ENCODE measurements around the gene SPTA1.

Gene SPTA1

GRCh38 chr1:158644449-158644848 lies 42.1 kb downstream of the SPTA1 start:
- H3K4me3 ChIP-seq = no peak overlapping the region
- H3K36me3 ChIP-seq (ENCODE audit: insufficient read depth, low read length) = no peaks in the 10 kb centered on the region
- no peak overlapping the region for H3K9ac ChIP-seq (ENCODE audit: insufficient read length)
- TF ChIP-seq POLR2AphosphoS5 (IDR thresholded peaks at IDR 0.05; ENCODE audit: borderline replicate concordance, low read depth, low read length) = no peak
- TF ChIP-seq FOXP2 (optimal IDR thresholded peaks at IDR 0.05; ENCODE audit: control extremely low read depth, extremely low read length, insufficient read depth) = no peak
- TF ChIP-seq EZH2 (IDR thresholded peaks at IDR 0.05) = no peak
- no peak for DNase-seq (ENCODE audit: low read depth, low spot score)
- H3K27ac ChIP-seq = no peak overlapping the region
- H3K9me3 ChIP-seq (ENCODE audit: low read depth, low read length) = no peaks in the 10 kb centered on the region

DNA sequence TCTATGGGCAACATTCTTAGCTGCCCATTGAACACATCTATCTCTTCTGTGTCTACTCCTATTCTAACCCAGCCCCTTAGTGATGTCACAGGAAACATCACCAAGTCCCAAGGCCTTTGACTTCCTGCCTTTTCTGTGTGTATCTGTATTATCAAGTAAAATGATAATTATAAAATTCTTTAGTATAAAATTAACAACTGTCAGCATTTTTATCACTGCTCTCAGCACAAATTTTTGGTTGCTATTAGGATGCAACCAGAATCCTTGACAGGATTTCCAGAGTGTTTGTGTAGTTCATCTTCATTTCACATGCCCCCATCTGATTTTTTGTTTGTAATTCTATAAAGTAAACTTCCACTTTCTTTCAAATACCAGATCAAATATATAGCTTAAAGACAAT lies 47.6 kb downstream of the SPTA1 start:
- H3K36me3 ChIP-seq (ENCODE audit: insufficient read depth, low read length) = no peaks in the 10 kb centered on the region
- H3K9me3 ChIP-seq (ENCODE audit: low read depth, low read length) = no peaks in the 10 kb centered on the region
- no peak overlapping the region for H3K9ac ChIP-seq (ENCODE audit: insufficient read length)
- H3K27ac ChIP-seq = no peak overlapping the region
- DNase-seq (ENCODE audit: low read depth, low spot score) = no peak
- TF ChIP-seq POLR2AphosphoS5 (IDR thresholded peaks at IDR 0.05; ENCODE audit: borderline replicate concordance, low read depth, low read length) (no peak), FOXP2 (optimal IDR thresholded peaks at IDR 0.05; ENCODE audit: control extremely low read depth, extremely low read length, insufficient read depth) (no peak), EZH2 (IDR thresholded peaks at IDR 0.05) (no peak)
- no peak overlapping the region for H3K4me3 ChIP-seq

- H3K9me3 ChIP-seq (ENCODE audit: low read depth, low read length) = no peaks in the 10 kb centered on the region
- no peaks in the 10 kb centered on the region for H3K36me3 ChIP-seq (ENCODE audit: insufficient read depth, low read length)
- no peak for TF ChIP-seq FOXP2 (optimal IDR thresholded peaks at IDR 0.05; ENCODE audit: control extremely low read depth, extremely low read length, insufficient read depth)
- TF ChIP-seq POLR2AphosphoS5 (IDR thresholded peaks at IDR 0.05; ENCODE audit: borderline replicate concordance, low read depth, low read length) = no peak
- no peak for TF ChIP-seq EZH2 (IDR thresholded peaks at IDR 0.05)
- DNase-seq (ENCODE audit: low read depth, low spot score) = no peak
- no peak overlapping the region for H3K27ac ChIP-seq
- no peak overlapping the region for H3K9ac ChIP-seq (ENCODE audit: insufficient read length)
- no peak overlapping the region for H3K4me3 ChIP-seq
Measured at GRCh38 chr1:158638146-158638545, 48.4 kb downstream of the SPTA1 start.

DNA sequence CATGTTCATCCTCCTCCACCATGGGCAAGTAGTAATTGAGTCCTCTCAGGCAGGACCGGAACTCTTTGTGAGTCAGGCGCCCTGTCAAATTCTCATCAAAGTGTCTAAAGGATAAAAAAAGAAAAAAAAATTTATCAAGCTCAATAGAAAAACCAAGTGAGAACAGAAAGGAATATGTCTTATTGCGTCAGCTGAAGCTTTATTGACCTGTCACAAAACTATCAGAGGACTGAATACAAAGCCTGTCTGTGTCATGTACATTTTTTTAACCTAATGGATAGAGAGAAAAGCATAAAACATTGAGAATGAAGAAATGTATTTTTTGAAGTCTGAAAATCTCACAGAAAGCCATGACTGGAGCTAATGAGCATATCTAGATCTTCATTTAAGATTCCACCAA lies 72.8 kb downstream of the SPTA1 start:
- Histone ChIP-seq H3K4me3 (no peak overlapping the region), H3K9me3 (ENCODE audit: low read depth, low read length) (no peaks in the 10 kb centered on the region), H3K9ac (ENCODE audit: insufficient read length) (no peak overlapping the region), H3K27ac (no peak overlapping the region), H3K36me3 (ENCODE audit: insufficient read depth, low read length) (no peaks in the 10 kb centered on the region)
- TF ChIP-seq EZH2 (IDR thresholded peaks at IDR 0.05) = no peak
- TF ChIP-seq POLR2AphosphoS5 (IDR thresholded peaks at IDR 0.05; ENCODE audit: borderline replicate concordance, low read depth, low read length) = no peak
- no peak for TF ChIP-seq FOXP2 (optimal IDR thresholded peaks at IDR 0.05; ENCODE audit: control extremely low read depth, extremely low read length, insufficient read depth)
- no peak for DNase-seq (ENCODE audit: low read depth, low spot score)

DNA sequence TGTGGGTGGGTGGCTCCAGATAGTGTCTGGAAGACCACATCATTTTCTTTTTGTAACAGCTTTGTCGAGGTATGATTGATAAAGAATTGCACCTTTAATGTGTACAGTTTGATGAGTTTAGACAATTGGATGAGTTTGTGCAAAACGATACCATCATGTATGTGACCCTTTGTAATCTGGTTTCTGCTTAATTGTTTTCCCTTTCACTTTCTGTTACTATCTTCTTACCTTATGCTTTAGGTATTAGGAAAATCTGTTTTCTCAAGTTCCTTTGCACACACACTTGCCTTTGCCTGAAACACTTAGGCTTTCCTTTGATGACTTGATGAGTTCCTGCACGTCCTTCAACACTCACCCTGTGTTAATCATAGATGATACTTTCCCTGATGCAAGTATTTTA lies 74.6 kb downstream of the SPTA1 start:
- no peak for DNase-seq (ENCODE audit: low read depth, low spot score)
- no peaks in the 10 kb centered on the region for H3K36me3 ChIP-seq (ENCODE audit: insufficient read depth, low read length)
- no peak overlapping the region for H3K27ac ChIP-seq
- no peaks in the 10 kb centered on the region for H3K9me3 ChIP-seq (ENCODE audit: low read depth, low read length)
- H3K4me3 ChIP-seq = no peak overlapping the region
- no peak for TF ChIP-seq EZH2 (IDR thresholded peaks at IDR 0.05)
- TF ChIP-seq POLR2AphosphoS5 (IDR thresholded peaks at IDR 0.05; ENCODE audit: borderline replicate concordance, low read depth, low read length) = no peak
- TF ChIP-seq FOXP2 (optimal IDR thresholded peaks at IDR 0.05; ENCODE audit: control extremely low read depth, extremely low read length, insufficient read depth) = no peak
- no peak overlapping the region for H3K9ac ChIP-seq (ENCODE audit: insufficient read length)

- Histone ChIP-seq H3K36me3 (ENCODE audit: insufficient read depth, low read length) (no peaks in the 10 kb centered on the region), H3K4me3 (no peak overlapping the region), H3K9ac (ENCODE audit: insufficient read length) (no peak overlapping the region), H3K9me3 (ENCODE audit: low read depth, low read length) (no peaks in the 10 kb centered on the region), H3K27ac (no peak overlapping the region)
- no peak for DNase-seq (ENCODE audit: low read depth, low spot score)
- TF ChIP-seq FOXP2 (optimal IDR thresholded peaks at IDR 0.05; ENCODE audit: control extremely low read depth, extremely low read length, insufficient read depth) = no peak
- no peak for TF ChIP-seq EZH2 (IDR thresholded peaks at IDR 0.05)
- no peak for TF ChIP-seq POLR2AphosphoS5 (IDR thresholded peaks at IDR 0.05; ENCODE audit: borderline replicate concordance, low read depth, low read length)
Measured at GRCh38 chr1:158607296-158607695, 79.2 kb downstream of the SPTA1 start.

GRCh38 chr1:158604968-158605367 lies 81.5 kb downstream of the SPTA1 start, which contains the start of gene OR10Z1:
Gene OR10Z1 (plus strand): TSS chr1:158605268. CDS start chr1:158606439, 1,171 bp downstream.
- H3K9ac ChIP-seq (ENCODE audit: insufficient read length) = no peak within 1 kb of the TSS
- H3K4me3 ChIP-seq = no peak within 1 kb of the TSS
- no peak within 1 kb of the TSS for H3K27ac ChIP-seq
- no peak for DNase-seq (ENCODE audit: low read depth, low spot score)
- TF ChIP-seq EZH2 (IDR thresholded peaks at IDR 0.05) (no peak), POLR2AphosphoS5 (IDR thresholded peaks at IDR 0.05; ENCODE audit: borderline replicate concordance, low read depth, low read length) (no peak), FOXP2 (optimal IDR thresholded peaks at IDR 0.05; ENCODE audit: control extremely low read depth, extremely low read length, insufficient read depth) (no peak)
- H3K36me3 ChIP-seq (ENCODE audit: insufficient read depth, low read length) = no peaks in the 10 kb centered on the region
- no peaks in the 10 kb centered on the region for H3K9me3 ChIP-seq (ENCODE audit: low read depth, low read length)

- Histone ChIP-seq H3K4me3 (no peak overlapping the region), H3K36me3 (ENCODE audit: insufficient read depth, low read length) (no peaks in the 10 kb centered on the region)
- no peak for TF ChIP-seq POLR2AphosphoS5 (IDR thresholded peaks at IDR 0.05; ENCODE audit: borderline replicate concordance, low read depth, low read length)
- no peak for TF ChIP-seq EZH2 (IDR thresholded peaks at IDR 0.05)
- TF ChIP-seq FOXP2 (optimal IDR thresholded peaks at IDR 0.05; ENCODE audit: control extremely low read depth, extremely low read length, insufficient read depth) = no peak
Measured at GRCh38 chr1:158600735-158601134, 85.8 kb downstream of the SPTA1 start.

GRCh38 chr1:158586942-158587341 lies 99.6 kb downstream of the SPTA1 start:
- Histone ChIP-seq H3K9me3 (ENCODE audit: low read depth, low read length) (no peaks in the 10 kb centered on the region), H3K36me3 (ENCODE audit: insufficient read depth, low read length) (no peaks in the 10 kb centered on the region), H3K9ac (ENCODE audit: insufficient read length) (no peak overlapping the region), H3K4me3 (no peak overlapping the region), H3K27ac (no peak overlapping the region)
- TF ChIP-seq FOXP2 (optimal IDR thresholded peaks at IDR 0.05; ENCODE audit: control extremely low read depth, extremely low read length, insufficient read depth) = no peak
- TF ChIP-seq POLR2AphosphoS5 (IDR thresholded peaks at IDR 0.05; ENCODE audit: borderline replicate concordance, low read depth, low read length) = no peak
- TF ChIP-seq EZH2 (IDR thresholded peaks at IDR 0.05) = no peak
- no peak for DNase-seq (ENCODE audit: low read depth, low spot score)

More at GRCh38 chr1:158600735-158601134, 85.8 kb downstream of the SPTA1 start:
- no peaks in the 10 kb centered on the region for H3K9me3 ChIP-seq (ENCODE audit: low read depth, low read length)
- no peak overlapping the region for H3K9ac ChIP-seq (ENCODE audit: insufficient read length)
- H3K27ac ChIP-seq = no peak overlapping the region
- no peak for DNase-seq (ENCODE audit: low read depth, low spot score)

Measured in SK-N-MC (cell line).